ENCODE measurements around the gene DSCAML1. TPM values are rescaled to one million over a fixed set of nuclear protein-coding genes. Genes with fewer than 3 reads are reported as not detected.
A peak's percentile ranks its signal among the peaks of the same experiment; 100 is the strongest.
"Not testable (repeated sequence)": the region's sequence is repeated elsewhere in the genome, so short reads cannot be mapped to it uniquely, and the experiment has no call there.

Gene DSCAML1
- total RNA-seq, 2 donors from 2014 or later: 2.8 TPM; not detected in 1

GRCh38 chr11:117771841-117772240 lies 25.2 kb downstream of the DSCAML1 start:
- no peaks in the 10 kb centered on the region for H3K4me1 Mint-ChIP-seq
- no peak overlapping the region for H3K27ac Mint-ChIP-seq
- H3K36me3 Mint-ChIP-seq (ENCODE audit: low read depth): no peaks in the 10 kb centered on the region
- no peaks in the 10 kb centered on the region for H3K9me3 Mint-ChIP-seq
- peaks cover 31% of the 10 kb centered on the region for H3K27me3 Mint-ChIP-seq
- no peak for ATAC-seq (replicated peaks)
- H3K4me3 Mint-ChIP-seq: no peak overlapping the region

GRCh38 chr11:117771197-117771596 lies 25.8 kb downstream of the DSCAML1 start:
- Mint-ChIP-seq H3K27ac (no peak overlapping the region), H3K9me3 (no peaks in the 10 kb centered on the region), H3K36me3 (ENCODE audit: low read depth) (no peaks in the 10 kb centered on the region), H3K4me1 (no peaks in the 10 kb centered on the region), H3K4me3 (no peak overlapping the region), H3K27me3 (peaks cover 29% of the 10 kb centered on the region)
- no peak for ATAC-seq (replicated peaks)

- no peaks in the 10 kb centered on the region for H3K4me1 Mint-ChIP-seq
- no peak overlapping the region for H3K4me3 Mint-ChIP-seq
- H3K27ac Mint-ChIP-seq: no peak overlapping the region
- no peaks in the 10 kb centered on the region for H3K36me3 Mint-ChIP-seq (ENCODE audit: low read depth)
- no peaks in the 10 kb centered on the region for H3K9me3 Mint-ChIP-seq
- H3K27me3 Mint-ChIP-seq: peaks cover 19% of the 10 kb centered on the region
- ATAC-seq (replicated peaks): no peak
These were observed 27.0 kb downstream of the DSCAML1 start for GRCh38 chr11:117770061-117770460.

- H3K27ac Mint-ChIP-seq: no peak overlapping the region
- ATAC-seq (replicated peaks): no peak
- H3K27me3 Mint-ChIP-seq: peaks cover 18% of the 10 kb centered on the region
- no peaks in the 10 kb centered on the region for H3K4me1 Mint-ChIP-seq
- H3K9me3 Mint-ChIP-seq: no peaks in the 10 kb centered on the region
- H3K4me3 Mint-ChIP-seq: no peak overlapping the region
- no peaks in the 10 kb centered on the region for H3K36me3 Mint-ChIP-seq (ENCODE audit: low read depth)
These were observed 27.5 kb downstream of the DSCAML1 start for GRCh38 chr11:117769533-117769932.

GRCh38 chr11:117768506-117768905 lies 28.5 kb downstream of the DSCAML1 start:
- H3K4me3 Mint-ChIP-seq: no peak overlapping the region
- H3K4me1 Mint-ChIP-seq: no peaks in the 10 kb centered on the region
- no peaks in the 10 kb centered on the region for H3K9me3 Mint-ChIP-seq
- no peak for ATAC-seq (replicated peaks)
- H3K27me3 Mint-ChIP-seq: peaks cover 15% of the 10 kb centered on the region
- H3K36me3 Mint-ChIP-seq (ENCODE audit: low read depth): no peaks in the 10 kb centered on the region
- no peak overlapping the region for H3K27ac Mint-ChIP-seq

GRCh38 chr11:117767071-117767470 lies 29.9 kb downstream of the DSCAML1 start:
- Mint-ChIP-seq H3K9me3 (no peaks in the 10 kb centered on the region), H3K4me3 (no peak overlapping the region), H3K4me1 (no peaks in the 10 kb centered on the region), H3K36me3 (ENCODE audit: low read depth) (no peaks in the 10 kb centered on the region), H3K27me3 (peaks cover 15% of the 10 kb centered on the region), H3K27ac (no peak overlapping the region)
- no peak for ATAC-seq (replicated peaks)

- no peak for ATAC-seq (replicated peaks)
- H3K27me3 Mint-ChIP-seq: peaks cover 15% of the 10 kb centered on the region
- no peaks in the 10 kb centered on the region for H3K4me1 Mint-ChIP-seq
- no peak overlapping the region for H3K4me3 Mint-ChIP-seq
- no peak overlapping the region for H3K27ac Mint-ChIP-seq
- no peaks in the 10 kb centered on the region for H3K36me3 Mint-ChIP-seq (ENCODE audit: low read depth)
- H3K9me3 Mint-ChIP-seq: no peaks in the 10 kb centered on the region
These were observed 30.4 kb downstream of the DSCAML1 start for GRCh38 chr11:117766576-117766975.

- Mint-ChIP-seq H3K27ac (no peak overlapping the region), H3K9me3 (no peaks in the 10 kb centered on the region), H3K27me3 (peaks cover 15% of the 10 kb centered on the region), H3K4me3 (no peak overlapping the region), H3K36me3 (ENCODE audit: low read depth) (no peaks in the 10 kb centered on the region), H3K4me1 (no peaks in the 10 kb centered on the region)
- ATAC-seq (replicated peaks): no peak
These were observed 31.0 kb downstream of the DSCAML1 start for GRCh38 chr11:117766026-117766425.

GRCh38 chr11:117765068-117765467 lies 31.9 kb downstream of the DSCAML1 start:
- Mint-ChIP-seq H3K4me3 (no peak overlapping the region), H3K4me1 (no peaks in the 10 kb centered on the region), H3K27ac (no peak overlapping the region), H3K9me3 (no peaks in the 10 kb centered on the region), H3K27me3 (peaks cover 15% of the 10 kb centered on the region), H3K36me3 (ENCODE audit: low read depth) (no peaks in the 10 kb centered on the region)
- no peak for ATAC-seq (replicated peaks)

GRCh38 chr11:117763465-117763864 lies 33.6 kb downstream of the DSCAML1 start:
- H3K4me3 Mint-ChIP-seq; H3K9me3 Mint-ChIP-seq; H3K36me3 Mint-ChIP-seq (ENCODE audit: low read depth); ATAC-seq (replicated peaks); H3K27ac Mint-ChIP-seq; H3K4me1 Mint-ChIP-seq: not testable (repeated sequence)
- H3K27me3 Mint-ChIP-seq: peaks cover 21% of the 10 kb centered on the region

GRCh38 chr11:117761993-117762392 lies 35.0 kb downstream of the DSCAML1 start:
- H3K27ac Mint-ChIP-seq: no peak overlapping the region
- no peaks in the 10 kb centered on the region for H3K4me1 Mint-ChIP-seq
- H3K9me3 Mint-ChIP-seq: no peaks in the 10 kb centered on the region
- H3K4me3 Mint-ChIP-seq: no peak overlapping the region
- H3K27me3 Mint-ChIP-seq: peaks cover 16% of the 10 kb centered on the region
- ATAC-seq (replicated peaks): no peak
- H3K36me3 Mint-ChIP-seq (ENCODE audit: low read depth): no peaks in the 10 kb centered on the region

GRCh38 chr11:117759305-117759704 lies 37.7 kb downstream of the DSCAML1 start:
- Mint-ChIP-seq H3K36me3 (ENCODE audit: low read depth) (no peaks in the 10 kb centered on the region), H3K27me3 (peaks cover 18% of the 10 kb centered on the region), H3K9me3 (no peaks in the 10 kb centered on the region), H3K4me1 (no peaks in the 10 kb centered on the region), H3K4me3 (no peak overlapping the region), H3K27ac (no peak overlapping the region)
- no peak for ATAC-seq (replicated peaks)

- no peaks in the 10 kb centered on the region for H3K36me3 Mint-ChIP-seq (ENCODE audit: low read depth)
- H3K9me3 Mint-ChIP-seq: no peaks in the 10 kb centered on the region
- no peak overlapping the region for H3K4me3 Mint-ChIP-seq
- no peaks in the 10 kb centered on the region for H3K4me1 Mint-ChIP-seq
- H3K27me3 Mint-ChIP-seq: peaks cover 13% of the 10 kb centered on the region
- no peak for ATAC-seq (replicated peaks)
- peak overlapping the region; percentile 36 for H3K27ac Mint-ChIP-seq
These were observed 43.0 kb downstream of the DSCAML1 start for GRCh38 chr11:117754030-117754429.

GRCh38 chr11:117752721-117753237 lies 44.2 kb downstream of the DSCAML1 start:
- Mint-ChIP-seq H3K27ac (no peak overlapping the region), H3K27me3 (peaks cover 11% of the 10 kb centered on the region)
- ATAC-seq (replicated peaks): no peak

GRCh38 chr11:117752071-117752470 lies 44.9 kb downstream of the DSCAML1 start:
- ATAC-seq (replicated peaks): no peak
- H3K27ac Mint-ChIP-seq: no peak overlapping the region
- H3K9me3 Mint-ChIP-seq: no peaks in the 10 kb centered on the region
- H3K4me1 Mint-ChIP-seq: no peaks in the 10 kb centered on the region
- H3K36me3 Mint-ChIP-seq (ENCODE audit: low read depth): no peaks in the 10 kb centered on the region
- peaks cover 11% of the 10 kb centered on the region for H3K27me3 Mint-ChIP-seq
- no peak overlapping the region for H3K4me3 Mint-ChIP-seq

More at GRCh38 chr11:117752721-117753237, 44.2 kb downstream of the DSCAML1 start:
- no peaks in the 10 kb centered on the region for H3K4me1 Mint-ChIP-seq
- H3K36me3 Mint-ChIP-seq (ENCODE audit: low read depth): no peaks in the 10 kb centered on the region
- no peaks in the 10 kb centered on the region for H3K9me3 Mint-ChIP-seq
- no peak overlapping the region for H3K4me3 Mint-ChIP-seq
